ENCODE results near the gene NRSN1. TPM values are rescaled to one million over a fixed set of nuclear protein-coding genes. Genes with fewer than 3 reads are reported as not detected.

NRSN1 gene
- total and polyA plus RNA-seq, 2 of the 13 experiments (the other 11 are each of a cell fraction or from before 2014, with no cell fraction given) = not detected

DNA sequence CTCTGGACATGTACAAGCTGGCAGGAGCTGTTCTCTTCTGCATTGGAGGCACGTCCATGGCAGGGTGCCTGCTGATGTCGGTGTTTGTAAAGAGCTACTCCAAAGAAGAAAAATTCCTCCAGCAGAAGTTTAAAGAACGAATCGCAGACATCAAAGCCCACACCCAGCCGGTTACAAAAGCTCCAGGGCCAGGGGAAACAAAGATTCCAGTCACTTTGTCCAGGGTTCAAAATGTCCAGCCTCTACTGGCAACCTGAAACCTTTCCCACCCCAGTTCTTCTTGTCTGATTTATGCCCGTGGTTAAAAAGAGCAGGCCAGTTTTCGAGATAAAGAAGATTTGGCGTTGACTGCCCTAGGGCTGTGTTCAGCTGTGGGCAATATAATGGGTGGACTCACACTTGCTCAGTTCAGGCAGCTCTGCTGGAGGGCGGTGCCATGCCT lies 19.7 kb downstream of the NRSN1 start (continued):
- TF ChIP-seq, protein P1, sequence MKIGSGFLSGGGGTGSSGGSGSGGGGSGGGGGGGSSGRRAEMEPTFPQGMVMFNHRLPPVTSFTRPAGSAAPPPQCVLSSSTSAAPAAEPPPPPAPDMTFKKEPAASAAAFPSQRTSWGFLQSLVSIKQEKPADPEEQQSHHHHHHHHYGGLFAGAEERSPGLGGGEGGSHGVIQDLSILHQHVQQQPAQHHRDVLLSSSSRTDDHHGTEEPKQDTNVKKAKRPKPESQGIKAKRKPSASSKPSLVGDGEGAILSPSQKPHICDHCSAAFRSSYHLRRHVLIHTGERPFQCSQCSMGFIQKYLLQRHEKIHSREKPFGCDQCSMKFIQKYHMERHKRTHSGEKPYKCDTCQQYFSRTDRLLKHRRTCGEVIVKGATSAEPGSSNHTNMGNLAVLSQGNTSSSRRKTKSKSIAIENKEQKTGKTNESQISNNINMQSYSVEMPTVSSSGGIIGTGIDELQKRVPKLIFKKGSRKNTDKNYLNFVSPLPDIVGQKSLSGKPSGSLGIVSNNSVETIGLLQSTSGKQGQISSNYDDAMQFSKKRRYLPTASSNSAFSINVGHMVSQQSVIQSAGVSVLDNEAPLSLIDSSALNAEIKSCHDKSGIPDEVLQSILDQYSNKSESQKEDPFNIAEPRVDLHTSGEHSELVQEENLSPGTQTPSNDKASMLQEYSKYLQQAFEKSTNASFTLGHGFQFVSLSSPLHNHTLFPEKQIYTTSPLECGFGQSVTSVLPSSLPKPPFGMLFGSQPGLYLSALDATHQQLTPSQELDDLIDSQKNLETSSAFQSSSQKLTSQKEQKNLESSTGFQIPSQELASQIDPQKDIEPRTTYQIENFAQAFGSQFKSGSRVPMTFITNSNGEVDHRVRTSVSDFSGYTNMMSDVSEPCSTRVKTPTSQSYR (CRISPR knock-in tag; IDR thresholded peaks at IDR 0.05; ENCODE audit: borderline replicate concordance) = peak; percentile 41; the same call in 1 of the 2 replicates
- no peak for TF ChIP-seq RBM39 (IDR thresholded peaks at IDR 0.05; ENCODE audit: low read depth, low read length, poor library complexity, severe bottlenecking)
- TF ChIP-seq TOE1 (CRISPR knock-in tag; IDR thresholded peaks at IDR 0.05) = no peak
- TF ChIP-seq ZNF354B (CRISPR knock-in tag; IDR thresholded peaks at IDR 0.05) = no peak
- TF ChIP-seq, protein P2, sequence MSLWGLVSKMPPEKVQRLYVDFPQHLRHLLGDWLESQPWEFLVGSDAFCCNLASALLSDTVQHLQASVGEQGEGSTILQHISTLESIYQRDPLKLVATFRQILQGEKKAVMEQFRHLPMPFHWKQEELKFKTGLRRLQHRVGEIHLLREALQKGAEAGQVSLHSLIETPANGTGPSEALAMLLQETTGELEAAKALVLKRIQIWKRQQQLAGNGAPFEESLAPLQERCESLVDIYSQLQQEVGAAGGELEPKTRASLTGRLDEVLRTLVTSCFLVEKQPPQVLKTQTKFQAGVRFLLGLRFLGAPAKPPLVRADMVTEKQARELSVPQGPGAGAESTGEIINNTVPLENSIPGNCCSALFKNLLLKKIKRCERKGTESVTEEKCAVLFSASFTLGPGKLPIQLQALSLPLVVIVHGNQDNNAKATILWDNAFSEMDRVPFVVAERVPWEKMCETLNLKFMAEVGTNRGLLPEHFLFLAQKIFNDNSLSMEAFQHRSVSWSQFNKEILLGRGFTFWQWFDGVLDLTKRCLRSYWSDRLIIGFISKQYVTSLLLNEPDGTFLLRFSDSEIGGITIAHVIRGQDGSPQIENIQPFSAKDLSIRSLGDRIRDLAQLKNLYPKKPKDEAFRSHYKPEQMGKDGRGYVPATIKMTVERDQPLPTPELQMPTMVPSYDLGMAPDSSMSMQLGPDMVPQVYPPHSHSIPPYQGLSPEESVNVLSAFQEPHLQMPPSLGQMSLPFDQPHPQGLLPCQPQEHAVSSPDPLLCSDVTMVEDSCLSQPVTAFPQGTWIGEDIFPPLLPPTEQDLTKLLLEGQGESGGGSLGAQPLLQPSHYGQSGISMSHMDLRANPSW (CRISPR knock-in tag; IDR thresholded peaks at IDR 0.05; ENCODE audit: borderline replicate concordance) = no peak
- TF ChIP-seq ZNF274 (CRISPR knock-in tag; IDR thresholded peaks at IDR 0.05) = no peak
- TF ChIP-seq SCMH1 (CRISPR knock-in tag; IDR thresholded peaks at IDR 0.05; ENCODE audit: borderline replicate concordance) = no peak
- peak; percentile 89; the same call in 1 of the 2 replicates for TF ChIP-seq CHD4 (IDR thresholded peaks at IDR 0.05; ENCODE audit: borderline replicate concordance, low read length)
- no peak for TF ChIP-seq ZNF446 (CRISPR knock-in tag; IDR thresholded peaks at IDR 0.05)
- no peak for TF ChIP-seq AHR (CRISPR knock-in tag; IDR thresholded peaks at IDR 0.05)
- no peak for TF ChIP-seq STAT5B (CRISPR knock-in tag; IDR thresholded peaks at IDR 0.05)
- TF ChIP-seq, protein P3, sequence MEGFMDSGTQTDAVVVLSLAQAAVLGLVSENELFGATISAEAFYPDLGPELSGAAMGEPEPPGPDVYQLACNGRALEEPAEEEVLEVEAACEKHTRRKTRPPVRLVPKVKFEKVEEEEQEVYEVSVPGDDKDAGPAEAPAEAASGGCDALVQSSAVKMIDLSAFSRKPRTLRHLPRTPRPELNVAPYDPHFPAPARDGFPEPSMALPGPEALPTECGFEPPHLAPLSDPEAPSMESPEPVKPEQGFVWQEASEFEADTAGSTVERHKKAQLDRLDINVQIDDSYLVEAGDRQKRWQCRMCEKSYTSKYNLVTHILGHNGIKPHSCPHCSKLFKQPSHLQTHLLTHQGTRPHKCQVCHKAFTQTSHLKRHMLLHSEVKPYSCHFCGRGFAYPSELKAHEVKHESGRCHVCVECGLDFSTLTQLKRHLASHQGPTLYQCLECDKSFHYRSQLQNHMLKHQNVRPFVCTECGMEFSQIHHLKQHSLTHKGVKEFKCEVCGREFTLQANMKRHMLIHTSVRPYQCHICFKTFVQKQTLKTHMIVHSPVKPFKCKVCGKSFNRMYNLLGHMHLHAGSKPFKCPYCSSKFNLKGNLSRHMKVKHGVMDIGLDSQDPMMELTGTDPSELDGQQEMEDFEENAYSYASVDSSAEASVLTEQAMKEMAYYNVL (CRISPR knock-in tag; IDR thresholded peaks at IDR 0.05; ENCODE audit: borderline replicate concordance) = peak; percentile 71; the same call in 1 of the 2 replicates
